ENCODE data around the gene TNNT1. TPM values are rescaled to one million over a fixed set of nuclear protein-coding genes. Genes with fewer than 3 reads are reported as not detected.

Gene TNNT1
- total RNA-seq, 1 experiment from 2014 or later = 116 TPM

GRCh38 chr19:55094456-55095259, 54.3 kb downstream of the TNNT1 start:
- Histone ChIP-seq H3K4me3 (ENCODE audit: low read depth in 2 of 2, low read length in 2 of 2) (no peak overlapping the region), H3K4me1 (ENCODE audit: control insufficient read depth, insufficient read depth, low read length) (peaks cover 27% of the 10 kb centered on the region), H3K9me3 (ENCODE audit: control insufficient read depth, insufficient read depth, low read depth, low read length) (no peaks in the 10 kb centered on the region), H3K27me3 (ENCODE audit: control insufficient read depth, insufficient read depth, low read length) (no peaks in the 10 kb centered on the region), H3K27ac (ENCODE audit: low read length) (peak overlapping the region; percentile 34; the same call in 1 of the 2 replicates), H3K36me3 (ENCODE audit: control insufficient read depth, insufficient read depth, low read length) (peaks cover 2% of the 10 kb centered on the region; the same call in 1 of the 2 replicates)
- BruUV-seq (replicated peaks) = no TSS peak
- DNase-seq (ENCODE audit: low read depth, low spot score) (no peak), ATAC-seq (peak; percentile 46)
- ChIA-PET CTCF (interaction anchor here (0.6 kb wide), 1 partner anchor 62 kb away, joined by 3 read pairs; no protein-coding TSS in a partner anchor), POLR2A (interaction anchor here (0.7 kb wide), 1 partner anchor 15 kb away, joined by 3 read pairs; no protein-coding TSS in a partner anchor)
- intact Hi-C loops (cut with micrococcal nuclease; ENCODE audit: unreplicated experiment) = no loop called here
- in situ Hi-C loops (cut with HindIII; ENCODE audit: low pct_unique_long_range_greater_than_20kb, low sequenced_read_pairs) = no loop called here
- peak; percentile 83 for TF ChIP-seq CTCF (IDR thresholded peaks at IDR 0.05)
- no peak for TF ChIP-seq SIN3A (IDR thresholded peaks at IDR 0.05; ENCODE audit: borderline replicate concordance, insufficient read depth, low read depth, low read length)

- no peaks in the 10 kb centered on the region for H3K27me3 ChIP-seq (ENCODE audit: control insufficient read depth, insufficient read depth, low read length)
- no peak overlapping the region; the same call in 1 of the 2 replicates for H3K27ac ChIP-seq (ENCODE audit: low read length)
- ChIA-PET CTCF (no interaction called here), POLR2A (no interaction called here)
- no peaks in the 10 kb centered on the region for H3K9me3 ChIP-seq (ENCODE audit: control insufficient read depth, insufficient read depth, low read depth, low read length)
- H3K4me3 ChIP-seq (ENCODE audit: low read depth in 2 of 2, low read length in 2 of 2) = no peak overlapping the region
- peaks cover 2% of the 10 kb centered on the region; the same call in 1 of the 2 replicates for H3K36me3 ChIP-seq (ENCODE audit: control insufficient read depth, insufficient read depth, low read length)
- DNase-seq (ENCODE audit: low read depth, low spot score) (no peak), ATAC-seq (no peak)
- BruUV-seq (replicated peaks) = no TSS peak
- intact Hi-C loops (cut with micrococcal nuclease; ENCODE audit: unreplicated experiment) (no loop called here), in situ Hi-C loops (cut with HindIII; ENCODE audit: low pct_unique_long_range_greater_than_20kb, low sequenced_read_pairs) (no loop called here)
- H3K4me1 ChIP-seq (ENCODE audit: control insufficient read depth, insufficient read depth, low read length) = peaks cover 33% of the 10 kb centered on the region
- TF ChIP-seq CTCF (IDR thresholded peaks at IDR 0.05) (no peak), POLR2AphosphoS5 (IDR thresholded peaks at IDR 0.05; ENCODE audit: low read depth, low read length) (no peak), TCF7L2 (IDR thresholded peaks at IDR 0.05; ENCODE audit: low read depth, low read length) (no peak), SIN3A (IDR thresholded peaks at IDR 0.05; ENCODE audit: borderline replicate concordance, insufficient read depth, low read depth, low read length) (no peak), REST (IDR thresholded peaks at IDR 0.05; ENCODE audit: insufficient read depth in 1 of 2, low read depth in 2 of 2, low read length in 1 of 2) (no peak)
Observed at GRCh38 chr19:55092423-55093318, 56.3 kb downstream of the TNNT1 start.
